A673 (cell line): ENCODE results near the gene ZDHHC11B. TPM values are rescaled to one million over a fixed set of nuclear protein-coding genes. Genes with fewer than 3 reads are reported as not detected.
"Not testable (repeated sequence)": the region's sequence is repeated elsewhere in the genome, so short reads cannot be mapped to it uniquely, and the experiment has no call there.

Experiments
- BruUV-seq: library from RNA; stranded (reverse); fragments of 400-500 nt; replicated peaks from 2 replicates; lab custom pipeline; 2021; lab: Mats Ljungman, UMichigan
- CTCF ChIA-PET: fragments of 300-600 bp; sonication (Branson Sonifier 250); formaldehyde crosslinking; loops from one replicate; lab custom pipeline; 2022; ENCODE audit warnings: antibody characterized with exemption; lab: Charles Lee
- POLR2A ChIA-PET: fragments of 300-600 bp; sonication (Branson Sonifier 250); formaldehyde crosslinking; loops from one replicate; lab custom pipeline; 2022; ENCODE audit warnings: antibody characterized with exemption; ENCODE audit not compliant: low non-redundant PET; lab: Charles Lee
- DNase-seq: peaks from one replicate; pipeline ENCODE4 v3.0.0-alpha.2; 2015; ENCODE audit warnings: low spot score
- H3K27ac ChIP-seq: fragments of 200-600 bp; sonication (generic); 2 replicates; pipeline ENCODE4 v1.5.1; 2016; ENCODE audit warnings: mixed run types, low read depth, mild to moderate bottlenecking, mixed read lengths, antibody characterized with exemption, low read length; ENCODE audit not compliant: poor library complexity, severe bottlenecking
- H3K27me3 ChIP-seq: fragments of 200-600 bp; sonication (generic); replicated peaks from 2 replicates; pipeline ENCODE4 v1.6.1; 2017; ENCODE audit warnings: mixed run types, low read depth, mild to moderate bottlenecking, mixed read lengths, antibody characterized with exemption, low read length; ENCODE audit not compliant: insufficient read depth, poor library complexity
- H3K36me3 ChIP-seq: fragments of 200-600 bp; sonication (generic); 2 replicates; pipeline ENCODE4 v1.6.1; 2016; ENCODE audit warnings: mixed run types, mild to moderate bottlenecking, mixed read lengths, antibody characterized with exemption, low read length; ENCODE audit not compliant: insufficient read depth, poor library complexity, severe bottlenecking
- H3K4me1 ChIP-seq: fragments of 200-600 bp; sonication (generic); 2 replicates; pipeline ENCODE4 v1.6.1; 2017; ENCODE audit warnings: mixed run types, mild to moderate bottlenecking, mixed read lengths, antibody characterized with exemption, low read length; ENCODE audit not compliant: insufficient read depth, poor library complexity, severe bottlenecking
- H3K4me3 ChIP-seq: fragments of 200-600 bp; sonication (generic); 2 replicates; pipeline ENCODE4 v1.5.1; 2016; ENCODE audit warnings: low read depth, mixed run types, mild to moderate bottlenecking, mixed read lengths, low read length; ENCODE audit not compliant: poor library complexity, severe bottlenecking
- H3K9me3 ChIP-seq: fragments of 200-600 bp; sonication (generic); 2 replicates; pipeline ENCODE4 v1.6.1; 2016; ENCODE audit warnings: mixed run types, low read depth, mild to moderate bottlenecking, mixed read lengths, antibody characterized with exemption, low read length; ENCODE audit not compliant: poor library complexity, severe bottlenecking
- EZH2 ChIP-seq: fragments of 200-600 bp; sonication (generic); IDR thresholded peaks from 2 replicates; pipeline ENCODE4 v1.6.1; 2017; ENCODE audit warnings: borderline replicate concordance, low read depth, mild to moderate bottlenecking, mixed read lengths, antibody characterized with exemption, low read length; ENCODE audit not compliant: poor library complexity, severe bottlenecking
- intact Hi-C: fragments of 100-400 bp; cut with micrococcal nuclease; formaldehyde crosslinking; loops from one replicate; pipeline ENCODE4 v1.10.0; 2022; ENCODE audit not compliant: unreplicated experiment
- total RNA-seq: library from RNA; stranded (reverse); gene quantifications from 2 replicates; pipeline ENCODE4 v1.2.3, GENCODE V29; 2021
- TF ChIP-seq, protein P1 (sequence below): fragments of 300-800, 200-600 bp; sonication (generic); conservative IDR thresholded peaks from 2 replicates; pipeline ENCODE4 v1.5.1; 2017; ENCODE audit warnings: low read depth, mild to moderate bottlenecking, antibody characterized with exemption, low read length, moderate library complexity, mixed read lengths

ZDHHC11B gene
- total RNA-seq, 1 experiment from 2014 or later: 1.3 TPM

DNA sequence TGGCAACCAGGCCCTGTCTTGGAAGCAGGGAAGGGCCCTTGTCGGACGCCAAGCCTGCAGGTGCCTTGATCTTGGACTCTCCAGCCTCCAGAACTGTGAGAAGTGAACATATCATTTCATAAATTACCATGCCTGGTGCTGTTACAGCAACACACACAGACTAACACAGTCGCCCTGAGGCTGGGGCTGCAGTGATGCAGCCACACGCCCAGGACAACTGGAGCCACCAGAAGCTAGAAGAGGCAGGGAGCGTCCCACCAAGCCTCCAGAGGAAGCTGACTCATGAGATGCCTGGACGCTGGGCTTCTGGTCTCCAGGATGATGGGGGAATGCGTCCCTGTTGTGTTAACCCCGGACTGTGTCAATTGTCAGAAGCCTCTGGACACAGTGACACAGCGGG lies 5.6 kb downstream of the ZDHHC11B start:
- intact Hi-C loops: loop anchor here (5.0 kb wide), 1 partner anchor 97 kb away; no protein-coding TSS in a partner anchor
- CTCF ChIA-PET, BruUV-seq, POLR2A ChIA-PET, DNase-seq, H3K4me3 ChIP-seq, H3K4me1 ChIP-seq, H3K27ac ChIP-seq, H3K9me3 ChIP-seq, H3K36me3 ChIP-seq, H3K27me3 ChIP-seq: not testable (repeated sequence)

DNA sequence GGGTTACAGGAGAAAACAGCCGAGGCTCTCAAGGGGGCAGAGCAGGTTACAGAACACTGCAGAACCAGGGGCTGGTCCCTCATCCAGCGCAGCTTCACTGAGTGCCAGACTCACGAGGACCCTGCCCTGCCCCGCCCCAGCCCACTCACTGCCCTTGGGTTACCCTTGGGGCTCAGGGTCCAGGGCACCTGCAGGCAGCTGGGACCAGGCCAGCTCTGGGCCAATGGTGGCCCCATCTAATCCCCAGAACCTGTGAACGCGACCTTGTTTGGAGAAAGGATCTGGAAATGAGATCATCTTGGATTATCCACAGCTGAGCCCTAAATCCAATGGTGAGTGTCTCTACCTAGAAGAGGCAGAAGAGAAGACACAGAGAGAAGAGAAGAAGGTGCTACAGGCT lies 6.1 kb downstream of the ZDHHC11B start:
- BruUV-seq, H3K36me3 ChIP-seq, CTCF ChIA-PET, H3K27me3 ChIP-seq, H3K4me3 ChIP-seq, DNase-seq, H3K9me3 ChIP-seq, H3K4me1 ChIP-seq, POLR2A ChIA-PET, H3K27ac ChIP-seq: not testable (repeated sequence)
- intact Hi-C loops: loop anchor here (5.0 kb wide), 1 partner anchor 96 kb away; no protein-coding TSS in a partner anchor

DNA sequence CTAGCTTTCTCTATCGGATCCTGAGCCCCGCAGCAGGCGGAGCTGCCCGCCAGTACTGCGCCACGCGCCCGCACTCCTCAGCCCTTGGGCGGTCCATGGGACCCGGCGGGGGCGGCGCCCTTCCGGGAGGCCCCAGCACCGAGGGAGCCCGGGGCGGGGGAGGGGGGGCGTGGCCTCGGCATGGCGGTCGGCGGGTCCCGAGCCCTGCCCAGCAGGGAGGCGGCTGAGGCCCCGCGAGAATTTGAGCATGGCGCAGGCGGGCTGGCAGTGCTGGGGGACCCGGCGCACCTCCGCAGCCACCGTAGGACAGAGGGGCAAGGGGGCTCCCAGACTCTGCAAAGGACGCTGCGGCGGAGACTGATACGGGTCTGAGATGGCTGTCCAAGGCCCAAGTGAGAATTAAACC lies 6.8 kb downstream of the ZDHHC11B start:
- H3K27me3 ChIP-seq: no peaks in the 10 kb centered on the region
- TF ChIP-seq, protein P1, sequence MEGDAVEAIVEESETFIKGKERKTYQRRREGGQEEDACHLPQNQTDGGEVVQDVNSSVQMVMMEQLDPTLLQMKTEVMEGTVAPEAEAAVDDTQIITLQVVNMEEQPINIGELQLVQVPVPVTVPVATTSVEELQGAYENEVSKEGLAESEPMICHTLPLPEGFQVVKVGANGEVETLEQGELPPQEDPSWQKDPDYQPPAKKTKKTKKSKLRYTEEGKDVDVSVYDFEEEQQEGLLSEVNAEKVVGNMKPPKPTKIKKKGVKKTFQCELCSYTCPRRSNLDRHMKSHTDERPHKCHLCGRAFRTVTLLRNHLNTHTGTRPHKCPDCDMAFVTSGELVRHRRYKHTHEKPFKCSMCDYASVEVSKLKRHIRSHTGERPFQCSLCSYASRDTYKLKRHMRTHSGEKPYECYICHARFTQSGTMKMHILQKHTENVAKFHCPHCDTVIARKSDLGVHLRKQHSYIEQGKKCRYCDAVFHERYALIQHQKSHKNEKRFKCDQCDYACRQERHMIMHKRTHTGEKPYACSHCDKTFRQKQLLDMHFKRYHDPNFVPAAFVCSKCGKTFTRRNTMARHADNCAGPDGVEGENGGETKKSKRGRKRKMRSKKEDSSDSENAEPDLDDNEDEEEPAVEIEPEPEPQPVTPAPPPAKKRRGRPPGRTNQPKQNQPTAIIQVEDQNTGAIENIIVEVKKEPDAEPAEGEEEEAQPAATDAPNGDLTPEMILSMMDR: no peak
- TF ChIP-seq EZH2: no peak
- no TSS peak for BruUV-seq
- no peak for DNase-seq
- no peak overlapping the region for H3K4me3 ChIP-seq
- H3K9me3 ChIP-seq: no peaks in the 10 kb centered on the region
- no peak overlapping the region for H3K27ac ChIP-seq
- intact Hi-C loops: loop anchor here (5.0 kb wide), 1 partner anchor 95 kb away; no protein-coding TSS in a partner anchor
- H3K4me1 ChIP-seq: no peaks in the 10 kb centered on the region
- ChIA-PET POLR2A (no interaction called here), CTCF (no interaction called here)
- H3K36me3 ChIP-seq: no peaks in the 10 kb centered on the region

DNA sequence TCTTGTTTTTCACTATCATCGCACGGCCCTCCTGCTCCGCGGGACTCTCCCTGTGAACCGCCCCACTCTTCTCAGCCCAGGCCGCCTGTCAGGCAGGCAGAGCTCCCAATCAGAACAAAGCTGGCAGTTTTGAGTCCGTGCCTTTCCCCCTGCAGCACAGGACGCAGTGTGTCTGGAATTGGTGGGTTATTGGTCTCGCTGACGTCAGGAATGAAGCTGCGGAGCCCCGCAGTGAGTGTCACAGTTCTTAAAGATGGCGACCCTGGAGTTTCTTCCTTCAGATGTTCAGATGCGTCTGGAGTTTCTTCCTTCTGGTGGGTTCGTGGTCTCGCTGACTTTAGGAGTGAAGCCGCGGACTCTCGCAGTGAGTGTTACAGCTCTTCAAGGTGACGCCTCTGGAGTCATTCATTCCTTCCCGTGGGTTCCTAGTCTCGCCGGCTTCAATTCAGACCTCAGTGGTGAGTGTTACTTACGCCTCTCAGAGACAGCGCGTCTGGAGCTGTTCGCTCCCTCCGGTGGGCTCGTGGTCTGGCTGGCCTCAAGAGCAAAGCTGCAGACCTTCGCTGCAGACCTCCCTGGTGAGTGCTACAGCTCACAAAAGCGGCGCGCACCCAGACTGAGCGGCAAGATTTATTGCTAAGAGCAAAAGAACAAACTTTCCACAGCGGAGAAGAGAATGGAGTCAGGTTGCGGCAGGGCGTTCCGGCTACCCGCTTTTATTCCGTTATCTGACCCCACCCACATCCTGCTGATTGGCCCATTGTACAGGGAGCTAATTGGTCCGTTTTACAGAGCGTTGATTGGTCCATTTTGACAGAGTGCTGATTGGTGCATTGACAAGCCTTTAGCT lies 7.4 kb downstream of the ZDHHC11B start:
- Histone ChIP-seq H3K9me3 (no peaks in the 10 kb centered on the region), H3K4me3 (peak overlapping the region; percentile 30), H3K27ac (no peak overlapping the region), H3K4me1 (no peaks in the 10 kb centered on the region), H3K36me3 (no peaks in the 10 kb centered on the region), H3K27me3 (no peaks in the 10 kb centered on the region)
- intact Hi-C loops: loop anchor here (5.0 kb wide), 1 partner anchor 95 kb away; no protein-coding TSS in a partner anchor
- peak; percentile 76 for DNase-seq
- ChIA-PET POLR2A (interaction anchor here (0.8 kb wide), 1 partner anchor 79 kb away, joined by 3 read pairs; no protein-coding TSS in a partner anchor), CTCF (no interaction called here)
- TF ChIP-seq, protein P1: no peak
- no peak for TF ChIP-seq EZH2
- BruUV-seq: no TSS peak
